Lung microvascular endothelial cell (primary cell): ENCODE data around the gene SFPQ. TPM values are rescaled to one million over a fixed set of nuclear protein-coding genes. Genes with fewer than 3 reads are reported as not detected.
"Not testable (repeated sequence)": the region's sequence is repeated elsewhere in the genome, so short reads cannot be mapped to it uniquely, and the experiment has no call there.

Source experiments
- DNase-seq, 2 donors: peaks; one replicate each; pipeline versions ENCODE4 v3.0.0 to v3.0.0-alpha.2; 2010; ENCODE audit warnings: low read depth in 2 of 2
- total RNA-seq: library from RNA; depleted of rRNA; stranded (reverse); fragments of >200 nt; gene quantifications from 2 replicates; pipeline ENCODE4 v1.2.1, GENCODE V29; 2014

SFPQ gene
- total RNA-seq, result 125 TPM in 2 replicates

GRCh38 chr1:35192853-35193664, at the start of gene SFPQ:
SFPQ (minus strand) TSS chr1:35193145; CDS start chr1:35193049, 96 bp downstream.
- peak; percentile 99 for DNase-seq

DNA sequence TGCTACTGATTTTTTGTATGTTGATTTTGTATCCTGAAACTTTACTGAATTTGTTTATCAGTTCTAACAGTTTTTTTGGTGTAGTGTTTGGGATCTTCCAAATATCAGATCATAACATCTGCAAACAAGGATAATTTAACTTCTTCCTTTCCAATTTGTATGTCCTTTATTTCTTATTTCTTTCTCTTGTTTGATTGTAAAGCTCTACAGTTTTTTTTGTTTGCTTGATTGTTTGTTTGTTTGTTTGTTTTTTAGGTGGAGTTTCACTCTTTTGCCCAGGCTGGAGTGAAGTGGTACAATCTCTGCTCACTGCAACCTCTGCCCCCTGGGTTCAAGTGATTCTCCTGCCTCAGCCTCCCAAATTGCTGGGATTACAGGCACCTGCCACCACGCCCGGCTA, 43.8 kb upstream of the SFPQ start:
- DNase-seq, result not testable (repeated sequence)

DNA sequence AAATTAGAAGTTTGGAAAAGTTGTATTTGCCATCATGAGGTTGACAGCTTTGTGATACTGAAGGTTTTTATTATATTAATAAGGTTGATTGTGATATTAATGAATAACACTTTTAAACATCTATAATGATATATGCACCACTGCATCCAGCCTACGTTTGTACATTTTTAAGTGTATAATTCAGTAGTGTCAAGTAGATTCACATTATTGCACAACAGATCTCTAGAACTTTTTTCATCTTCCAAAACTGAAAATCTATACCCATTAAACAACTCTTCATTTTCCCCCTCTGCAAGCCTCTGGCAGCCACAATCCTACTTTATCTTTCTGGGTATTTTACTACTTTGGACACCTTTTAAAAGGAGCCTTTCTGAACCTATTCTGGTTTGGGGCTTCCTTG, 38.3 kb upstream of the SFPQ start:
- DNase-seq, result no peak

- DNase-seq, result no peak
Observed at GRCh38 chr1:35229587-35230360, 36.8 kb upstream of the SFPQ start.

DNA sequence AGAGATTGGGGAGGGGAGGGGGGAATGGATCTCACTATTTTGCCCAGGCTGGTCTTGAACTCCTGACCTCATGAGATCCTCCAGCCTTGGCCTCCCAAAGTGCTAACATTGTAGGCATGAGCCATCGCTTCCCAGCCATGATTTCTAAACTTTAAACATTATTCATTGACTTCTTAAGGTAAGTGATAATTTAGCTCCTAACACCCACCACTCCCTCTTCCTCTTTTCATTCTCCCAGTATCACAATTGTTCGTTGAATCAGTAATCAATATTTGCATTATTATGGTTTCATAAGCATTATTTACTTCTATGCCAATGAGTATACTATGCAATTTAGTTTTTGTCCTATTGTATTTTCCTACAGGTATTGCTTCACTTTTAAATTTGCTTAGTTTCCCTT, 33.6 kb upstream of the SFPQ start:
- no peak for DNase-seq

DNA sequence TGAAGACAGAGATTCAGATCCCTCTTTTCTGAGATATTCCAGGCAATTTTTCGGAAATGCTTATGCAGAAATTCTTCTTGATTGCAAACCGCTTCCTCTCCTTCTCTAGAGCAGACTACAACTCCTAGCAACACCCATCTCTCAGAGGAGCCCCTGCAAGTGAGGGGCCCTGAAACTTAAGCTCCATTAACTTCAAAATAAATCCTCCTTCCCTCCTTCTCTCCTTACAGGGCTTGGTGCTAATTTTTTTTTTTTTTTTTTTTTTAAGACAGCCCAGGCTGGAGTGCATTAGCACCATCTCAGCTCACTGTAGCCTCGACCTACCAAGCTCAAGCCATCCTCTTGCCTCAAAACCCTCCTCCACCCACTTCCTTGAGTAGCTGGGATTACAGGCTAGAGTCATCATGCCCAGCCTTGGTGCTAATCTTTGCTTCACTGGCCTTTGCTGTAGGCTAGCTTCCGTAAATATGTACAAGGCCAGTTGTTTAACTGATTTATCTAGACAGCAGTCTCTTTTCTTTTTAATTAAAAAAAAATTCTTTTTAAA, 30.2 kb upstream of the SFPQ start:
- no peak for DNase-seq

- DNase-seq, result no peak
Observed at GRCh38 chr1:35222322-35223083, 29.6 kb upstream of the SFPQ start.

- DNase-seq, result peak; percentile 36 to 40
Observed at GRCh38 chr1:35220976-35221375, 28.0 kb upstream of the SFPQ start.

- no peak for DNase-seq
Observed at GRCh38 chr1:35215346-35215745, 22.4 kb upstream of the SFPQ start.

DNA sequence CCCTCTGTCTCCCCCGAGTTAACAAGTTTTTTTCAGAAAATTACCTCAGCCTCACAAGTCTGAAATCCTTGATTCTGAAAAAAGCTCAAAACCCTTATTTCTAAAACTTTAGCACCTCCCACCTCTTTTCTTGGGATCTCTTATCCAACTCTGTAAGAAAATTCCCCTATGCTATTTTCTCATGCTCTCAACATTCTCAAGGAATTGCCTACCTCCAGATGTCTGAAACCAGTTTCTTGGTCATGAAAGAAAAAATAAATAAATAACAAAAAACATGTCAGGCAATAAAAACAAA, 18.1 kb upstream of the SFPQ start:
- no peak for DNase-seq

DNA sequence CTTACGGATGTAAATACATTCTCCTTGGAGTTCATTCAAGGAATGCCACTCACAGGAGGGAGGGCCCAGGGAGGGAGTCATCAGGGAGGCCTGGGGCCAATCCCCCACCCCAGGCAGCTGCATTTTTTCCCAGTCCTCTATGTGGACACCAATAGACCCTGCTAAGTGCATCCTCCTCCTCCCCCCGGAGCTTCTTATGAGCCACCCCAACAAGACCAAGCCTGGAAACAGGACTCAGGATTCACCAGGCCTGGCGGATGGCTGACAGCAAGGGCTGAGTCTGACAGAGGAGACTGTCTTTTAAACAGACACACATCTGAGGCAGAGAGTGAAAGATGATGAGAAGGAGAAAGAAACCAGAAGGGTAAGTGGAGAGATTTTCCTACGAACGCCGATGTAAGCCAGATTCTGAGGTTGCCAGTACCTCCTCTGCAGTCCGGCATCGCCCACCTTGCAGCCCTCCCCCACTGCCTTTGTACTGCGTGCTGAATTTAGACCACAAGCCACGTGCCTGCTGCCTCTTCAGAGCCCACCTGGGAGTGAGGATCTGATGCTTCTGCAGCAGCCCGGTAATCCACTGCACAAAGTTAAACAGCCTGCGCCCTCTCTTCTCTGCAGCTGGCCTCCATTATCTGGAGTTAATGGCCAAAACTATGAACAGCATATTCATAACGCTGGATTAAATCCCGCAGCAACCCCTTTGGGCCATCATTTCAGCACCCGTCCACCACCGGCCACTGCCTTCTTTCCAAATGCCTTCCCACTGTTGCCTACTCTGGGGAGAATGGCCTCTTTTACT, 17.6 kb upstream of the SFPQ start:
- no peak for DNase-seq

- DNase-seq, result no peak
Observed at GRCh38 chr1:35203295-35203694, 10.3 kb upstream of the SFPQ start.

GRCh38 chr1:35202048-35202719, 9.2 kb upstream of the SFPQ start:
- DNase-seq, result peak; percentile 82 to 86

DNA sequence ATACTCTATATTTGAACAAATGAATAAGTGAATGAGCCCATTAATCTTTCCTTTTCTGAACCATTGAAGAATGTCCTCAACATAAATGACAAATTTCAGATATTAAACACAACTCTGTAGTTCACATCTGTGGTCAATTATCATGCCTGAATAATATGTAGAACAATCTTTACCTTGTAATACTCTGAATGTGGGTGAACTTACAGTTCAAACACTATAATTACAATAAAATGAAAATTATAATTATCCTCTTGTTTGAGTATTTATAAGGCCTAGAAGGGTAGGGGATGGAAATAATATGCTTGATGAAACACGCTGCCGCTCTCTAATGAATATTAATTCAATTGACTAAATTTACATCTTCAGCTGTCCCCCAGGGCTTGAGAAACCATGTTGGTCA, 8.7 kb upstream of the SFPQ start:
- DNase-seq, result no peak

- peak; percentile 84 to 90 for DNase-seq
Observed at GRCh38 chr1:35192056-35192852, 691 bp downstream of the SFPQ start.

GRCh38 chr1:35191429-35192055, 1.4 kb downstream of the SFPQ start:
- no peak for DNase-seq

GRCh38 chr1:35190784-35191183, 2.2 kb downstream of the SFPQ start:
- DNase-seq, result peak in 1 of 2 donors; percentile 7

DNA sequence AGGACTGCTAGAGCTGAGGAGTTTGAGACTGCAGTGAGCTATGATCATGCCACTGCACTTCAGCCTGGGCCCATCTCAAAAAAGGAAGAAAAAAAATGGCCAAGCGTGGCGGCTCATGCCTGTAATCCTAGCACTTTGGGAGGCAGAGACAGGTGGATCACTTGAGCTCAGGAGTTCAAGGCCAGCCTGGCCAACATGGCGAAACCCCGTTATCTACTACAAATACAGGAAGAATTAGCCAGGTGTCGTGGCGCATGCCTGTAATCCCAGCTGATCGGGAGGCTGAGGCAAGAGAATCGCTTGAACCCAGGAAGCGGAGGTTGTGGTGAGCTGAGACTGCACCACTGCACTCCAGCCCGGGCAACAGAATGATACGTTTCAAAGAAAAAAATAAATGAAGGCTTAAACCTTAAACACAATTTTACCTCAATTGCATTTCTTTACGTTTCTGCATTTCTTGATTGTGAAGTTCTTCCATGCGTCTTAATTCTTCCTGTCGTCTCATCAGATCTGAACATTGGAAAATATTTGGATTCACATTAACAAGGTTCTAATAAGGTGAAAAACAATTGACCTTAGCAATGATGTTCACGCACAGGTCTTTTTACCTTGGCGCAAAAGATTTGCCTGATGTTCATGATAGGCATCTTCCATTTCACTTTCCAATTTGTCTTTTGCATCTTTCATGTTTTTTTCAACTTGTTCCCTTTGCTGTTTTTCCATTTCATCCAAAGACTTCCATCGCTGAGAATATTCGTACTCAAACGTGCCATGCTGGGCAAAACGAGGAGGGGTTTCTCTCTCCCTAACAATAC, 4.2 kb downstream of the SFPQ start:
- no peak for DNase-seq
